GM23248 (cell line): ENCODE measurements around the gene STAC. TPM values are rescaled to one million over a fixed set of nuclear protein-coding genes. Genes with fewer than 3 reads are reported as not detected.

Experiments
- DNase-seq: peaks from one replicate; pipeline ENCODE4 v3.0.0-alpha.2; 2015
- H2AFZ ChIP-seq: fragments of 200-600 bp; sonication (generic); 2 replicates; pipeline ENCODE4 v1.6.1; 2016; ENCODE audit warnings: antibody characterized with exemption
- H3F3A ChIP-seq: fragments of 200-600 bp; sonication (generic); 2 replicates; pipeline ENCODE4 v1.6.1; 2016; ENCODE audit warnings: mild to moderate bottlenecking, antibody characterized with exemption, mixed run types; ENCODE audit not compliant: insufficient read depth
- H3K27ac ChIP-seq: fragments of 200-600 bp; sonication (generic); 2 replicates; pipeline ENCODE4 v1.5.1; 2016; ENCODE audit warnings: mild to moderate bottlenecking
- H3K27me3 ChIP-seq: fragments of 200-600 bp; sonication (generic); replicated peaks from 2 replicates; pipeline ENCODE4 v1.6.1; 2016; ENCODE audit warnings: mild to moderate bottlenecking; ENCODE audit not compliant: insufficient read depth
- H3K36me3 ChIP-seq: fragments of 200-600 bp; sonication (generic); 2 replicates; pipeline ENCODE4 v1.6.1; 2016; ENCODE audit warnings: low read depth, mild to moderate bottlenecking
- H3K4me1 ChIP-seq: fragments of 200-600 bp; sonication (generic); 2 replicates; pipeline ENCODE4 v1.6.1; 2016; ENCODE audit warnings: mild to moderate bottlenecking; ENCODE audit not compliant: insufficient read depth
- H3K4me2 ChIP-seq: fragments of 200-600 bp; sonication (generic); one replicate; pipeline ENCODE4 v1.6.1; 2016; ENCODE audit warnings: mild to moderate bottlenecking; ENCODE audit not compliant: unreplicated experiment
- H3K4me3 ChIP-seq: fragments of 200-600 bp; sonication (generic); 2 replicates; pipeline ENCODE4 v1.5.1; 2016; ENCODE audit warnings: mild to moderate bottlenecking
- H3K79me2 ChIP-seq: fragments of 200-600 bp; sonication (generic); 2 replicates; pipeline ENCODE4 v1.6.1; 2016; ENCODE audit warnings: mild to moderate bottlenecking; ENCODE audit not compliant: insufficient read depth
- H3K9ac ChIP-seq: fragments of 200-600 bp; sonication (generic); 2 replicates; pipeline ENCODE4 v1.6.1; 2016; ENCODE audit warnings: mild to moderate bottlenecking
- H3K9me2 ChIP-seq: fragments of 200-600 bp; sonication (generic); 2 replicates; pipeline ENCODE4 v1.6.1; 2016; ENCODE audit warnings: mixed run types, mild to moderate bottlenecking, moderate library complexity; ENCODE audit not compliant: insufficient read depth
- H3K9me3 ChIP-seq: fragments of 200-600 bp; sonication (generic); one replicate; pipeline ENCODE4 v1.6.1; 2017; ENCODE audit warnings: low read depth
- H4K20me1 ChIP-seq: fragments of 200-600 bp; sonication (generic); 2 replicates; pipeline ENCODE4 v1.6.0; 2016; ENCODE audit not compliant: insufficient read depth
- EZH2 ChIP-seq: fragments of 200-600 bp; sonication (generic); IDR thresholded peaks from 2 replicates; pipeline ENCODE4 v1.6.1; 2018; ENCODE audit warnings: antibody characterized with exemption, mild to moderate bottlenecking; ENCODE audit not compliant: insufficient read depth, poor library complexity, severe bottlenecking
- EZH2phosphoT487 ChIP-seq: fragments of 200-600 bp; sonication (generic); IDR thresholded peaks from 2 replicates; pipeline ENCODE4 v1.6.1; 2018; ENCODE audit warnings: antibody characterized with exemption, moderate library complexity, mild to moderate bottlenecking, low read depth; ENCODE audit not compliant: insufficient read depth
- WGBS, 2 experiments: methylation state at CpG; one replicate each; pipeline ENCODE4 v1.1.6; 2015 to 2017; ENCODE audit warnings: low lambda C conversion rate in 2 of 2, low coverage in 1 of 2; ENCODE audit errors: missing lambda C conversion rate in 2 of 2; 5-methylcytosine and 5-hydroxymethylcytosine counted together
- in situ Hi-C: fragments of 300-500 bp; cut with MboI; formaldehyde crosslinking; loops from 2 replicates; pipeline ENCODE4 v1.15.0; 2020
- polyA plus RNA-seq: library from polyadenylated mRNA; unstranded; fragments of >200 nt; fragmentation: Nextera tagmentation; extraction: Ambion mirVana; gene quantifications from 2 replicates; pipeline ENCODE4 v1.2.1, GENCODE V29; 2016
- total RNA-seq: library from RNA; depleted of rRNA; stranded (reverse); fragments of >200 nt; shearing (Covaris generic); gene quantifications from 2 replicates; pipeline ENCODE4 v1.2.3, GENCODE V29; 2014

Gene STAC
- total and polyA plus RNA-seq, 2 experiments from 2014 or later = 10.5 to 16.3 TPM

GRCh38 chr3:36501616-36502015 is 121.3 kb downstream of the STAC start:
- DNase-seq = no peak
- Histone ChIP-seq H3K36me3 (peaks cover 5% of the 10 kb centered on the region; the same call in 1 of the 2 replicates), H3K9me3 (no peaks in the 10 kb centered on the region), H3K27me3 (no peaks in the 10 kb centered on the region), H3K4me2 (no peak overlapping the region), H3K9me2 (no peaks in the 10 kb centered on the region), H3K4me3 (no peak overlapping the region), H3K79me2 (no peaks in the 10 kb centered on the region), H3K27ac (no peak overlapping the region), H3F3A (peaks cover 7% of the 10 kb centered on the region), H3K4me1 (peaks cover 13% of the 10 kb centered on the region), H4K20me1 (no peaks in the 10 kb centered on the region), H2AFZ (no peak overlapping the region), H3K9ac (no peak overlapping the region)
- WGBS, 2 experiments = 94 to 100% methylated on average over 1 of the region's 1 CpG
- no peak for TF ChIP-seq EZH2phosphoT487
- no peak for TF ChIP-seq EZH2
- in situ Hi-C loops = no loop called here

GRCh38 chr3:36505393-36505792 is 125.1 kb downstream of the STAC start:
- Histone ChIP-seq H3K9me3 (no peaks in the 10 kb centered on the region), H3K4me2 (no peak overlapping the region), H4K20me1 (no peaks in the 10 kb centered on the region), H3K4me3 (no peak overlapping the region), H3K79me2 (no peaks in the 10 kb centered on the region), H3K36me3 (peaks cover 5% of the 10 kb centered on the region; the same call in 1 of the 2 replicates), H2AFZ (no peak overlapping the region), H3K4me1 (no peaks in the 10 kb centered on the region), H3F3A (no peaks in the 10 kb centered on the region), H3K27me3 (no peaks in the 10 kb centered on the region), H3K9me2 (no peaks in the 10 kb centered on the region), H3K27ac (no peak overlapping the region), H3K9ac (no peak overlapping the region)
- 70 to 81% methylated on average over 2 of the region's 2 CpGs for WGBS, 2 experiments
- TF ChIP-seq EZH2 = no peak
- TF ChIP-seq EZH2phosphoT487 = no peak
- no peak for DNase-seq
- in situ Hi-C loops = no loop called here

- no peaks in the 10 kb centered on the region for H3K9me2 ChIP-seq
- H3K79me2 ChIP-seq = no peaks in the 10 kb centered on the region
- no peaks in the 10 kb centered on the region for H3K36me3 ChIP-seq
- no peak overlapping the region for H3K27ac ChIP-seq
- TF ChIP-seq EZH2phosphoT487 (no peak), EZH2 (no peak)
- H3K27me3 ChIP-seq = no peaks in the 10 kb centered on the region
- H3K4me1 ChIP-seq = 0 out of 2 replicates have a peak, but pooled peaks cover 5% of the 10 kb centered on the region
- H3K4me3 ChIP-seq = no peak overlapping the region
- no peaks in the 10 kb centered on the region for H3K9me3 ChIP-seq
- H3K4me2 ChIP-seq = no peak overlapping the region
- DNase-seq = no peak
- H4K20me1 ChIP-seq = no peaks in the 10 kb centered on the region
- WGBS, 2 experiments = 67 to 70% methylated on average over 5 of the region's 5 CpGs
- in situ Hi-C loops = no loop called here
- no peak overlapping the region for H2AFZ ChIP-seq
- no peaks in the 10 kb centered on the region for H3F3A ChIP-seq
- H3K9ac ChIP-seq = no peak overlapping the region
These were observed 131.6 kb downstream of the STAC start for GRCh38 chr3:36511791-36512486.

GRCh38 chr3:36512555-36512954 is 132.3 kb downstream of the STAC start:
- no peak overlapping the region for H2AFZ ChIP-seq
- no peaks in the 10 kb centered on the region for H3K36me3 ChIP-seq
- WGBS, 2 experiments = 93 to 98% methylated on average over 3 of the region's 3 CpGs
- no peaks in the 10 kb centered on the region for H3F3A ChIP-seq
- H3K9me3 ChIP-seq = no peaks in the 10 kb centered on the region
- in situ Hi-C loops = no loop called here
- 0 out of 2 replicates have a peak, but pooled peaks cover 5% of the 10 kb centered on the region for H3K4me1 ChIP-seq
- DNase-seq = no peak
- no peaks in the 10 kb centered on the region for H3K79me2 ChIP-seq
- no peaks in the 10 kb centered on the region for H3K27me3 ChIP-seq
- H3K9ac ChIP-seq = no peak overlapping the region
- H3K4me3 ChIP-seq = no peak overlapping the region
- H3K27ac ChIP-seq = no peak overlapping the region
- TF ChIP-seq EZH2 (no peak), EZH2phosphoT487 (no peak)
- H4K20me1 ChIP-seq = no peaks in the 10 kb centered on the region
- no peak overlapping the region for H3K4me2 ChIP-seq
- no peaks in the 10 kb centered on the region for H3K9me2 ChIP-seq
